Measurements from ENCODE around the gene SMIM5. TPM values are rescaled to one million over a fixed set of nuclear protein-coding genes. Genes with fewer than 3 reads are reported as not detected.

Gene SMIM5
- polyA plus RNA-seq, 1 donor: 9.2 TPM

- DNase-seq (ENCODE audit: low read depth): no peak
Measured at GRCh38 chr17:75667825-75668224, 34.6 kb downstream of the SMIM5 start.

GRCh38 chr17:75668489-75668888, 35.3 kb downstream of the SMIM5 start:
- DNase-seq (ENCODE audit: low read depth): no peak

GRCh38 chr17:75670868-75671267, 37.6 kb downstream of the SMIM5 start:
- DNase-seq (ENCODE audit: low read depth): no peak

GRCh38 chr17:75672011-75672410, 38.8 kb downstream of the SMIM5 start:
- DNase-seq (ENCODE audit: low read depth): no peak

- DNase-seq (ENCODE audit: low read depth): no peak
Measured at GRCh38 chr17:75673487-75673886, 40.3 kb downstream of the SMIM5 start.

GRCh38 chr17:75676461-75676860, 43.2 kb downstream of the SMIM5 start:
- DNase-seq (ENCODE audit: low read depth): no peak

- DNase-seq (ENCODE audit: low read depth): no peak
Measured at GRCh38 chr17:75679706-75680211, 46.5 kb downstream of the SMIM5 start.

GRCh38 chr17:75680431-75680830, 47.2 kb downstream of the SMIM5 start:
- no peak for DNase-seq (ENCODE audit: low read depth)

- DNase-seq (ENCODE audit: low read depth): no peak
Measured at GRCh38 chr17:75681289-75681688, 48.1 kb downstream of the SMIM5 start.

- no peak for DNase-seq (ENCODE audit: low read depth)
Measured at GRCh38 chr17:75683583-75683982, 50.3 kb downstream of the SMIM5 start.

GRCh38 chr17:75684249-75684648, 51.0 kb downstream of the SMIM5 start:
- no peak for DNase-seq (ENCODE audit: low read depth)

GRCh38 chr17:75684924-75685323, 51.7 kb downstream of the SMIM5 start:
- no peak for DNase-seq (ENCODE audit: low read depth)

- DNase-seq (ENCODE audit: low read depth): no peak
Measured at GRCh38 chr17:75685499-75685898, 52.3 kb downstream of the SMIM5 start.

- DNase-seq (ENCODE audit: low read depth): no peak
Measured at GRCh38 chr17:75688209-75688825, 55.1 kb downstream of the SMIM5 start.

- DNase-seq (ENCODE audit: low read depth): no peak
Measured at GRCh38 chr17:75689441-75689873, 56.2 kb downstream of the SMIM5 start.

Other genes with a start within 250 kb of the SMIM5 start
- 158 TPM for gene GRB2, start 227.8 kb upstream of the SMIM5 start, polyA plus RNA-seq (ENCODE audit: insufficient read length)
- 54.0 TPM for gene TMEM94, start 176.8 kb upstream of the SMIM5 start, polyA plus RNA-seq (ENCODE audit: insufficient read length)
- 20.1 TPM for gene CASKIN2, start 117.9 kb upstream of the SMIM5 start, polyA plus RNA-seq (ENCODE audit: insufficient read length)
- 19.4 TPM for gene TSEN54, start 116.9 kb upstream of the SMIM5 start, polyA plus RNA-seq (ENCODE audit: insufficient read length)
- gene LLGL2, start 107.7 kb upstream of the SMIM5 start, polyA plus RNA-seq (ENCODE audit: insufficient read length): 6.4 TPM
- gene MYO15B, start 45.6 kb upstream of the SMIM5 start, polyA plus RNA-seq (ENCODE audit: insufficient read length): 112 TPM
- gene RECQL5, start 33.7 kb downstream of the SMIM5 start, polyA plus RNA-seq (ENCODE audit: insufficient read length): 15.0 TPM
- gene SAP30BP, start 33.9 kb downstream of the SMIM5 start, polyA plus RNA-seq (ENCODE audit: insufficient read length): 72.4 TPM
- 4.6 TPM for gene ITGB4, start 88.0 kb downstream of the SMIM5 start, polyA plus RNA-seq (ENCODE audit: insufficient read length)
- 24.8 TPM for gene GALK1, start 131.8 kb downstream of the SMIM5 start, polyA plus RNA-seq (ENCODE audit: insufficient read length)
- 21.9 TPM for gene UNK, start 151.4 kb downstream of the SMIM5 start, polyA plus RNA-seq (ENCODE audit: insufficient read length)
- gene UNC13D, start 211.0 kb downstream of the SMIM5 start, polyA plus RNA-seq (ENCODE audit: insufficient read length): 3.7 TPM
- gene WBP2, start 221.9 kb downstream of the SMIM5 start, polyA plus RNA-seq (ENCODE audit: insufficient read length): 51.9 TPM
- 19.3 TPM for gene TRIM47, start 245.1 kb downstream of the SMIM5 start, polyA plus RNA-seq (ENCODE audit: insufficient read length)